WTC11 (cell line): Measurements from ENCODE around the gene DEPDC4. TPM values are rescaled to one million over a fixed set of nuclear protein-coding genes. Genes with fewer than 3 reads are reported as not detected.
"Not testable (repeated sequence)": the region's sequence is repeated elsewhere in the genome, so short reads cannot be mapped to it uniquely, and the experiment has no call there.

Experiments used
- ATAC-seq: fragments of 200-7000 bp; cut with Tn5 transposase; 2 replicates; pipeline ENCODE4 v1.10.0; 2021; ENCODE audit warnings: mild to moderate bottlenecking, moderate library complexity
- CTCF ChIA-PET: fragments of 300-600 bp; sonication (Branson Sonifier 250); formaldehyde crosslinking; loops from one replicate; lab custom pipeline; 2021; ENCODE audit warnings: antibody characterized with exemption; lab: Charles Lee
- POLR2A ChIA-PET: fragments of 350-600 bp; sonication (Branson Sonifier 250); formaldehyde crosslinking; loops from one replicate; lab custom pipeline; 2021; ENCODE audit warnings: antibody characterized with exemption; lab: Charles Lee
- DNase-seq: peaks from one replicate; pipeline ENCODE4 v3.0.0; 2021; ENCODE audit warnings: low spot score
- H3K27ac Mint-ChIP-seq: 2 replicates; pipeline ENCODE4 v1.8.0; 2021; ENCODE audit warnings: mixed read lengths
- H3K27me3 Mint-ChIP-seq: 2 replicates; pipeline ENCODE4 v1.8.0; 2021; ENCODE audit warnings: low read depth, mild to moderate bottlenecking, moderate library complexity, mixed read lengths
- H3K36me3 Mint-ChIP-seq: 2 replicates; pipeline ENCODE4 v1.8.0; 2021; ENCODE audit warnings: mixed read lengths
- H3K4me1 Mint-ChIP-seq: 2 replicates; pipeline ENCODE4 v1.8.0; 2022; ENCODE audit warnings: mixed read lengths
- H3K4me3 Mint-ChIP-seq: 2 replicates; pipeline ENCODE4 v1.8.0; 2021; ENCODE audit warnings: mild to moderate bottlenecking, moderate library complexity, mixed read lengths
- H3K9me3 Mint-ChIP-seq: 2 replicates; pipeline ENCODE4 v1.8.0; 2021; ENCODE audit warnings: mixed read lengths
- ESRRA ChIP-seq: sonication (generic); formaldehyde crosslinking; IDR thresholded peaks from 2 replicates; pipeline ENCODE4 v1.8.1; 2022; ENCODE audit warnings: mild to moderate bottlenecking, missing genetic modification reagents, borderline replicate concordance
- FOXK1 ChIP-seq: sonication (generic); formaldehyde crosslinking; IDR thresholded peaks from 2 replicates; pipeline ENCODE4 v1.8.0; 2022; ENCODE audit warnings: mild to moderate bottlenecking, moderate library complexity, missing genetic modification reagents
- FOXP1 ChIP-seq: sonication (generic); formaldehyde crosslinking; IDR thresholded peaks from 2 replicates; pipeline ENCODE4 v1.8.0; 2022; ENCODE audit warnings: missing genetic modification reagents, mild to moderate bottlenecking, moderate library complexity, borderline replicate concordance
- GABPB1 ChIP-seq: sonication (generic); formaldehyde crosslinking; IDR thresholded peaks from 2 replicates; pipeline ENCODE4 v1.8.1; 2023; ENCODE audit warnings: mild to moderate bottlenecking, missing genetic modification reagents
- HMGA2 ChIP-seq: fragments of 250-450 bp; sonication (Bioruptor Pico); IDR thresholded peaks from 2 replicates; pipeline ENCODE4 v1.4.0; 2021; ENCODE audit warnings: mild to moderate bottlenecking, moderate library complexity
- HMGXB4 ChIP-seq: sonication (generic); formaldehyde crosslinking; IDR thresholded peaks from 2 replicates; pipeline ENCODE4 v1.8.1; 2023; ENCODE audit warnings: mild to moderate bottlenecking, moderate library complexity, missing genetic modification reagents
- JAZF1 ChIP-seq: fragments of 250-450 bp; sonication (Bioruptor Pico); IDR thresholded peaks from 2 replicates; pipeline ENCODE4 v1.9.0; 2021; ENCODE audit warnings: moderate library complexity, mild to moderate bottlenecking, inconsistent platforms
- NR3C1 ChIP-seq: sonication (generic); formaldehyde crosslinking; conservative IDR thresholded peaks from 2 replicates; pipeline ENCODE4 v1.8.1; 2023; ENCODE audit warnings: low read depth, mild to moderate bottlenecking, missing genetic modification reagents
- OVOL2 ChIP-seq: fragments of 250-450 bp; sonication (Bioruptor Pico); IDR thresholded peaks from 2 replicates; pipeline ENCODE4 v1.9.0; 2021; ENCODE audit warnings: mild to moderate bottlenecking, borderline replicate concordance
- PRRX2 ChIP-seq: fragments of 250-450 bp; sonication (Bioruptor Pico); IDR thresholded peaks from 2 replicates; pipeline ENCODE4 v1.8.0; 2021; ENCODE audit warnings: mild to moderate bottlenecking
- RORB ChIP-seq: fragments of 250-450 bp; sonication (Bioruptor Pico); IDR thresholded peaks from 2 replicates; pipeline ENCODE4 v1.9.0; 2021; ENCODE audit warnings: mild to moderate bottlenecking
- TEAD1 ChIP-seq: sonication (generic); formaldehyde crosslinking; IDR thresholded peaks from 2 replicates; pipeline ENCODE4 v1.8.0; 2022; ENCODE audit warnings: mild to moderate bottlenecking, missing genetic modification reagents
- TEAD4 ChIP-seq: sonication (generic); formaldehyde crosslinking; IDR thresholded peaks from 2 replicates; pipeline ENCODE4 v1.8.0; 2022; ENCODE audit warnings: mild to moderate bottlenecking, missing genetic modification reagents
- TP53 ChIP-seq: sonication (generic); formaldehyde crosslinking; IDR thresholded peaks from 2 replicates; pipeline ENCODE4 v1.8.1; 2023; ENCODE audit warnings: mild to moderate bottlenecking, missing genetic modification reagents
- ZBTB21 ChIP-seq: sonication (generic); formaldehyde crosslinking; IDR thresholded peaks from 2 replicates; pipeline ENCODE4 v1.8.1; 2023; ENCODE audit warnings: mild to moderate bottlenecking, missing genetic modification reagents, borderline replicate concordance
- ZNF138 ChIP-seq: sonication (generic); formaldehyde crosslinking; conservative IDR thresholded peaks from 2 replicates; pipeline ENCODE4 v1.8.1; 2022; ENCODE audit warnings: mild to moderate bottlenecking, moderate library complexity, missing genetic modification reagents
- ZNF263 ChIP-seq: sonication (generic); formaldehyde crosslinking; IDR thresholded peaks from 2 replicates; pipeline ENCODE4 v1.8.1; 2022; ENCODE audit warnings: low read depth, mild to moderate bottlenecking, moderate library complexity, missing genetic modification reagents
- ZNF416 ChIP-seq: fragments of 250-450 bp; sonication (Bioruptor Pico); IDR thresholded peaks from 2 replicates; pipeline ENCODE4 v1.9.0; 2021; ENCODE audit warnings: mild to moderate bottlenecking, inconsistent platforms
- total RNA-seq: library from RNA; stranded (reverse); gene quantifications from 3 replicates; pipeline ENCODE4 v1.2.3, GENCODE V29; 2021
- TF ChIP-seq, protein P1 (sequence below): sonication (generic); formaldehyde crosslinking; IDR thresholded peaks from 2 replicates; pipeline ENCODE4 v1.8.1; 2022; ENCODE audit warnings: low read depth, missing genetic modification reagents, borderline replicate concordance
- TF ChIP-seq, protein P2 (sequence below): sonication (generic); formaldehyde crosslinking; IDR thresholded peaks from 2 replicates; pipeline ENCODE4 v1.8.1; 2023; ENCODE audit warnings: mild to moderate bottlenecking, missing genetic modification reagents, borderline replicate concordance
- TF ChIP-seq, protein P3 (sequence below): sonication (generic); formaldehyde crosslinking; IDR thresholded peaks from 2 replicates; pipeline ENCODE4 v1.8.1; 2023; ENCODE audit warnings: mild to moderate bottlenecking, missing genetic modification reagents, moderate library complexity

The DEPDC4 gene
- total RNA-seq, 1 experiment from 2014 or later, result 5.5 TPM

- TF ChIP-seq ZBTB21 (CRISPR knock-in tag) (no peak), RORB (CRISPR knock-in tag) (no peak), TEAD1 (CRISPR knock-in tag) (no peak), NR3C1 (no peak), ZNF263 (CRISPR knock-in tag) (no peak), ZNF138 (CRISPR knock-in tag) (no peak), ZNF416 (no peak)
- TF ChIP-seq, protein P1, sequence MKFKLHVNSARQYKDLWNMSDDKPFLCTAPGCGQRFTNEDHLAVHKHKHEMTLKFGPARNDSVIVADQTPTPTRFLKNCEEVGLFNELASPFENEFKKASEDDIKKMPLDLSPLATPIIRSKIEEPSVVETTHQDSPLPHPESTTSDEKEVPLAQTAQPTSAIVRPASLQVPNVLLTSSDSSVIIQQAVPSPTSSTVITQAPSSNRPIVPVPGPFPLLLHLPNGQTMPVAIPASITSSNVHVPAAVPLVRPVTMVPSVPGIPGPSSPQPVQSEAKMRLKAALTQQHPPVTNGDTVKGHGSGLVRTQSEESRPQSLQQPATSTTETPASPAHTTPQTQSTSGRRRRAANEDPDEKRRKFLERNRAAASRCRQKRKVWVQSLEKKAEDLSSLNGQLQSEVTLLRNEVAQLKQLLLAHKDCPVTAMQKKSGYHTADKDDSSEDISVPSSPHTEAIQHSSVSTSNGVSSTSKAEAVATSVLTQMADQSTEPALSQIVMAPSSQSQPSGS (CRISPR knock-in tag), result no peak
- TF ChIP-seq, protein P2, sequence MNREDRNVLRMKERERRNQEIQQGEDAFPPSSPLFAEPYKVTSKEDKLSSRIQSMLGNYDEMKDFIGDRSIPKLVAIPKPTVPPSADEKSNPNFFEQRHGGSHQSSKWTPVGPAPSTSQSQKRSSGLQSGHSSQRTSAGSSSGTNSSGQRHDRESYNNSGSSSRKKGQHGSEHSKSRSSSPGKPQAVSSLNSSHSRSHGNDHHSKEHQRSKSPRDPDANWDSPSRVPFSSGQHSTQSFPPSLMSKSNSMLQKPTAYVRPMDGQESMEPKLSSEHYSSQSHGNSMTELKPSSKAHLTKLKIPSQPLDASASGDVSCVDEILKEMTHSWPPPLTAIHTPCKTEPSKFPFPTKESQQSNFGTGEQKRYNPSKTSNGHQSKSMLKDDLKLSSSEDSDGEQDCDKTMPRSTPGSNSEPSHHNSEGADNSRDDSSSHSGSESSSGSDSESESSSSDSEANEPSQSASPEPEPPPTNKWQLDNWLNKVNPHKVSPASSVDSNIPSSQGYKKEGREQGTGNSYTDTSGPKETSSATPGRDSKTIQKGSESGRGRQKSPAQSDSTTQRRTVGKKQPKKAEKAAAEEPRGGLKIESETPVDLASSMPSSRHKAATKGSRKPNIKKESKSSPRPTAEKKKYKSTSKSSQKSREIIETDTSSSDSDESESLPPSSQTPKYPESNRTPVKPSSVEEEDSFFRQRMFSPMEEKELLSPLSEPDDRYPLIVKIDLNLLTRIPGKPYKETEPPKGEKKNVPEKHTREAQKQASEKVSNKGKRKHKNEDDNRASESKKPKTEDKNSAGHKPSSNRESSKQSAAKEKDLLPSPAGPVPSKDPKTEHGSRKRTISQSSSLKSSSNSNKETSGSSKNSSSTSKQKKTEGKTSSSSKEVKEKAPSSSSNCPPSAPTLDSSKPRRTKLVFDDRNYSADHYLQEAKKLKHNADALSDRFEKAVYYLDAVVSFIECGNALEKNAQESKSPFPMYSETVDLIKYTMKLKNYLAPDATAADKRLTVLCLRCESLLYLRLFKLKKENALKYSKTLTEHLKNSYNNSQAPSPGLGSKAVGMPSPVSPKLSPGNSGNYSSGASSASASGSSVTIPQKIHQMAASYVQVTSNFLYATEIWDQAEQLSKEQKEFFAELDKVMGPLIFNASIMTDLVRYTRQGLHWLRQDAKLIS (CRISPR knock-in tag), result no peak
These were observed 23.1 kb upstream of the DEPDC4 start (continued) for GRCh38 chr12:100290016-100290415.

- ChIA-PET POLR2A (no interaction called here), CTCF (interaction anchor here (0.8 to 1.0 kb wide), 2 partner anchors 9 to 116 kb away, joined by 3 read pairs; no protein-coding TSS in a partner anchor)
- DNase-seq, result no peak
- H3K27me3 Mint-ChIP-seq, result no peaks in the 10 kb centered on the region
- no peak overlapping the region for H3K27ac Mint-ChIP-seq
- peaks cover 20% of the 10 kb centered on the region for H3K36me3 Mint-ChIP-seq
- no peaks in the 10 kb centered on the region for H3K4me1 Mint-ChIP-seq
- TF ChIP-seq ZNF416 (no peak), HMGXB4 (CRISPR knock-in tag) (no peak), OVOL2 (CRISPR knock-in tag) (no peak), JAZF1 (no peak), FOXK1 (CRISPR knock-in tag) (no peak), TEAD4 (CRISPR knock-in tag) (no peak), RORB (CRISPR knock-in tag) (no peak), ESRRA (CRISPR knock-in tag) (no peak), TP53 (CRISPR knock-in tag) (no peak), GABPB1 (CRISPR knock-in tag) (no peak), PRRX2 (CRISPR knock-in tag) (no peak), FOXP1 (CRISPR knock-in tag) (no peak), HMGA2 (CRISPR knock-in tag) (no peak)
- TF ChIP-seq, protein P3, sequence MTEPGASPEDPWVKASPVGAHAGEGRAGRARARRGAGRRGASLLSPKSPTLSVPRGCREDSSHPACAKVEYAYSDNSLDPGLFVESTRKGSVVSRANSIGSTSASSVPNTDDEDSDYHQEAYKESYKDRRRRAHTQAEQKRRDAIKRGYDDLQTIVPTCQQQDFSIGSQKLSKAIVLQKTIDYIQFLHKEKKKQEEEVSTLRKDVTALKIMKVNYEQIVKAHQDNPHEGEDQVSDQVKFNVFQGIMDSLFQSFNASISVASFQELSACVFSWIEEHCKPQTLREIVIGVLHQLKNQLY (CRISPR knock-in tag), result no peak
- H3K4me3 Mint-ChIP-seq, result no peak overlapping the region
- H3K9me3 Mint-ChIP-seq, result peaks cover 5% of the 10 kb centered on the region
- ATAC-seq, result no peak
These were observed 22.2 kb upstream of the DEPDC4 start for GRCh38 chr12:100289038-100289437.

DNA sequence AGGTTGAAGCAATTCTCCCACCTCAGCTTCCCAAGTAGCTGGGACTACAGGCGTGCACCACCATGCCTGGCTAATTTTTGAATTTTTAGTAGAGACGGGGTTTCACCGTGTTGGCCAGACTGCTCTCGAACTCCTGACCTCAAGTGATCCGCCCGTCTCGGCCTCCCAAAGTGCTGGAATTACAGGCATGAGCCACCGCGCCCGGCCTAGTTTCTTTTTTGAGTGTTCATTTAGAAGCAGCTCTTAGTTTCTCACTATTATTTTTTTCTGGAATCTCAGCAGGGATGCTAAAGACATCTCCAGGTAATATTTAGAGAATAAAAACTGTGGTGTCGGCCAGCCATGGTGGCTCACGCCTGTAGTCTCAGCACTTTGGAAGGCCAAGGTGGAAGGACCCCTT, 17.7 kb upstream of the DEPDC4 start:
- CTCF ChIA-PET, H3K27ac Mint-ChIP-seq: not testable (repeated sequence)

More for the DNA sequence above, 17.7 kb upstream of the DEPDC4 start:
- ATAC-seq, DNase-seq, POLR2A ChIA-PET, H3K36me3 Mint-ChIP-seq, H3K4me3 Mint-ChIP-seq, H3K4me1 Mint-ChIP-seq, H3K27me3 Mint-ChIP-seq, H3K9me3 Mint-ChIP-seq: not testable (repeated sequence)
